Spleen (tissue), 11 donors: ENCODE data around the gene ARID5B. TPM values are rescaled to one million over a fixed set of nuclear protein-coding genes. Genes with fewer than 3 reads are reported as not detected.

Experiments
- DNase-seq: peaks from one replicate; pipeline ENCODE4 v3.0.0-alpha.2; 2020
- H3K27ac ChIP-seq, 8 donors: fragments of 200-600 bp; sonication (generic) in 7 of 8; 1 replicate in 4 of 8; 2 replicates in 4 of 8; pipeline versions ENCODE4 v1.5.0 to v1.8.0; 2016 to 2021; ENCODE audit warnings: inconsistent platforms in 4 of 8, mild to moderate bottlenecking in 4 of 8, moderate library complexity in 1 of 8
- H3K27me3 ChIP-seq, 7 donors: fragments of 200-600 bp; sonication (generic) in 6 of 7; replicated peaks in 1 of 7; 1 replicate in 4 of 7; 2 replicates in 3 of 7; pipeline versions ENCODE4 v1.5.0 to v1.8.0; 2016 to 2021; ENCODE audit warnings: inconsistent platforms in 3 of 7, mild to moderate bottlenecking in 1 of 7
- H3K36me3 ChIP-seq, 6 donors: fragments of 200-600 bp; sonication (generic) in 5 of 6; 1 replicate in 4 of 6; 2 replicates in 2 of 6; pipeline versions ENCODE4 v1.5.0 to v1.8.0; 2016 to 2021; ENCODE audit warnings: inconsistent platforms in 2 of 6
- H3K4me1 ChIP-seq, 6 donors: fragments of 200-600 bp; sonication (generic) in 5 of 6; 1 replicate in 3 of 6; 2 replicates in 3 of 6; pipeline versions ENCODE4 v1.5.0 to v1.8.0; 2016 to 2021; ENCODE audit warnings: inconsistent platforms in 3 of 6
- H3K4me3 ChIP-seq, 8 donors: fragments of 200-600 bp; sonication (generic) in 7 of 8; 1 replicate in 4 of 8; 2 replicates in 4 of 8; pipeline versions ENCODE4 v1.5.0 to v1.8.0; 2016 to 2021; ENCODE audit warnings: inconsistent platforms in 4 of 8, mild to moderate bottlenecking in 4 of 8, moderate library complexity in 2 of 8
- H3K9me3 ChIP-seq, 8 donors: fragments of 200-600 bp; sonication (generic) in 7 of 8; 1 replicate in 4 of 8; 2 replicates in 4 of 8; pipeline versions ENCODE4 v1.5.0 to v1.8.0; 2016 to 2021; ENCODE audit warnings: inconsistent platforms in 4 of 8
- CTCF ChIP-seq, 11 experiments: fragments of 200-600 bp in 7 of 11; fragments of 450-650 bp in 4 of 11; sonication (generic) in 4 of 11; IDR thresholded peaks in 8 of 11; conservative IDR thresholded peaks in 3 of 11; 1 replicate in 7 of 11; 2 replicates in 4 of 11; pipeline versions ENCODE4 v1.4.0 to v1.8.0; 2016 to 2021; ENCODE audit warnings: antibody characterized with exemption in 11 of 11, inconsistent platforms in 4 of 11, mild to moderate bottlenecking in 1 of 11
- POLR2A ChIP-seq, 3 donors: fragments of 450-650 bp; IDR thresholded peaks; one replicate each; pipeline ENCODE4 v1.5.1; 2017; ENCODE audit warnings: antibody characterized with exemption in 3 of 3, mild to moderate bottlenecking in 1 of 3
- POLR2AphosphoS5 ChIP-seq, 3 donors: sonication (generic); formaldehyde crosslinking; IDR thresholded peaks; one replicate each; pipeline ENCODE4 v1.5.1; 2017; ENCODE audit warnings: antibody characterized with exemption in 3 of 3
- WGBS, 5 donors: extraction: QIAGEN DNeasy Blood & Tissue Kit in 3 of 5; methylation state at CpG; one replicate each; pipeline versions ENCODE4 v1.1.5 to v1.1.7; 2013 to 2018; 5-methylcytosine and 5-hydroxymethylcytosine counted together
- intact Hi-C: fragments of 100-400 bp; cut with DNase I; formaldehyde crosslinking; loops from one replicate; pipeline ENCODE4 v1.15.0; 2023; ENCODE audit warnings: low total_unique reads
- polyA plus RNA-seq, 3 donors: library from polyadenylated mRNA; stranded (reverse); fragments of 200-250 nt; gene quantifications; one replicate each; pipeline ENCODE4 v1.2.1, GENCODE V29; 2013
- total RNA-seq, 7 donors: library from RNA; depleted of rRNA in 3 of 7; stranded (reverse); fragments of >200 nt in 3 of 7; fragmentation: NEBNext Ultra II Directional in 4 of 7; extraction: Animal tissue kit (Norgen Biotek cat#: 25700) in 4 of 7; gene quantifications; one replicate each; pipeline versions ENCODE4 v1.1.0 to v1.2.1, GENCODE V29; 2016 to 2021
- donor health status: healthy with polysubstance abuse.
- donor health status: DM: no; HTN: no; CAD: no; lungs with moderate emphysema.
- donor health status: DM: no; HTN: no; CAD: no.
- donor health status: Bipolar disorder and iron deficiency.
- donor health status: healthy.
- donor health status: DM: no; HTN: no; CAD: no.
- donor health status: DM: yes; HTN: yes; CAD: no.

Gene ARID5B
- total and polyA plus RNA-seq, 10 donors, result 5.6 to 70.7 (median 46.2) TPM

DNA sequence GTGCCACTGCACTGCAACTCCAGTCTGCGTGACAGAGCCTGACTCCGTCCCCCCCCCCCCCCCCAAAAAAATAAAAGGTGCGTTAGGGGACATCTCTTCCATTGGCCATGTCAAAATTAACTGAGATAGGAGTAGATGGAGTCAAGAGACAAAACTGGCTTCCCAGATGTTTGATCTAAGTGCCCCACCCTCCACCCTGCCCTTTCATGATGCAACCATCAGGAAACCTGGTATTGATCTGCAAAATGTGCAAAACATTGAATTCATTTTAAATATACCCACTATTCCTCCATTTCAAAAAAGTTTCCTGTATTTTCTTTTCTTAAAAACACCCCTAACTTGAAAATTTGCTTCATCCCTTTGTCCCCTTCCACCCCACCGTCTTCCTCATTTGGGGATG is 17.5 kb downstream of the ARID5B start:
- Histone ChIP-seq H3K27ac (no peak overlapping the region), H3K9me3 (peaks cover 0 to 11% (median 7%) of the 10 kb centered on the region in 8 donors), H3K4me1 (peaks cover 0 to 57% (median 10%) of the 10 kb centered on the region in 6 donors), H3K36me3 (peaks cover 0 to 70% (median 3%) of the 10 kb centered on the region in 6 donors), H3K27me3 (no peaks in the 10 kb centered on the region), H3K4me3 (no peak overlapping the region)
- no peak for DNase-seq
- TF ChIP-seq POLR2AphosphoS5 (IDR thresholded peaks at IDR 0.05), result no peak
- no peak for TF ChIP-seq CTCF (IDR thresholded peaks at IDR 0.05 in 8 of 11, conservative IDR thresholded peaks at IDR 0.05 in 3 of 11)
- no peak for TF ChIP-seq POLR2A (IDR thresholded peaks at IDR 0.05)
- WGBS, 5 donors, result 94 to 99% (median 96%) methylated on average over 4 of the region's 4 CpGs
- intact Hi-C loops, result no loop called here

DNA sequence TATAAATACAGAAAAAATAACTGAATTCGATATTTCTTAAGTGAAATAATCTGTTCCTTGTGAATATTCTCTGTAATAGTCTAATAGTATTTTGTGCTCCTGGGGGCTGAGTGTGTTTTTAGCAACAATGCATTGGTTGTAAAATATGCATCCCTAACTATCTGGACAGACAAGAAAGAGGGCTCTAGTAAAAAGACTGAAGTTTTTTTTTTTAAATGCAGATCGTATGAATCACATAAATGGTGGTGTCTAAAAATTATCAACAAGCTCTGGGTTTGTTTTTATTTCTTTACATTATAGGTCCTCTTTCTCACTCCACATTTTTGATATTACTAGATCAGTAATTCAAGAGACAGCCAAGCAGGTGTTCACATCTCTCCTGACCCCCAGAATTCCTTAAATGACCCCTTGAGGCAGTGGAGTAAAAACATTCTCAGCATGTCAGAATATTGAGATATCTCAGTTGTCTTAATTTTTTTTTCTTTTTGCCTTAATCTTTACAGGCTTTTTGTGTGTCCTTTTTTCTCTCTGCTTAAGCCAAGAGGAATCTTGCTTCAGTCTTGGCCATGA is 18.2 kb downstream of the ARID5B start:
- H3K9me3 ChIP-seq, result peaks cover 0 to 11% (median 7%) of the 10 kb centered on the region in 8 donors
- no peak for TF ChIP-seq POLR2AphosphoS5 (IDR thresholded peaks at IDR 0.05)
- H3K4me3 ChIP-seq, result no peak overlapping the region
- no peak for DNase-seq
- intact Hi-C loops, result no loop called here
- 85 to 95% (median 91%) methylated on average over 2 of the region's 2 CpGs for WGBS, 5 donors
- H3K4me1 ChIP-seq, result peaks cover 0 to 59% (median 10%) of the 10 kb centered on the region in 6 donors
- H3K27me3 ChIP-seq, result no peaks in the 10 kb centered on the region
- no peak overlapping the region for H3K27ac ChIP-seq
- H3K36me3 ChIP-seq, result peaks cover 0 to 69% (median 3%) of the 10 kb centered on the region in 6 donors

DNA sequence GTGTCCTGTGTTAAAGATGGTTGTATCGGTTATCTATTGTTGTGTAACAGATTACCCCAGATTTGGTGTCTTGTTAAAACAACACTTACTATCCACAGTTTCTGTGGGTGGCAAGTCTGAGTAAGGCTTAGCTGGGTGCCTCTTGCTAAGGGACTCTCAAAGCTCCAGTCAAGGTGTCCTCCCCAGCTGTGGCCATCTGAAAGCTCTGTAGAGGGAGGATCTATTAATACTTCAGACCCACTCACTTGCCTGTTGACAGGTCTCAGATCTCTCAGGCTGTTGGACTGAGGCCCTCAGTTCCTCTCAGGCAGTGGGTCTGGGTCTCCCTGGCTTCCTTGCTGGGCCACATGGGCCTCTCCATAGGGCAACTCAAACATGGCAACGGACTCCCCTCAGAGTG is 19.6 kb downstream of the ARID5B start:
- TF ChIP-seq CTCF (IDR thresholded peaks at IDR 0.05 in 8 of 11, conservative IDR thresholded peaks at IDR 0.05 in 3 of 11) (no peak), POLR2AphosphoS5 (IDR thresholded peaks at IDR 0.05) (no peak), POLR2A (IDR thresholded peaks at IDR 0.05) (no peak)

GRCh38 chr10:61923210-61923949 is 21.9 kb downstream of the ARID5B start:
- Histone ChIP-seq H3K27me3 (no peaks in the 10 kb centered on the region), H3K36me3 (peaks cover 0 to 74% (median 0%) of the 10 kb centered on the region in 6 donors), H3K27ac (no peak overlapping the region), H3K4me3 (no peak overlapping the region), H3K4me1 (peaks cover 0 to 49% (median 3%) of the 10 kb centered on the region in 6 donors), H3K9me3 (peaks cover 0 to 2% (median under 1%) of the 10 kb centered on the region in 8 donors)
- 80 to 89% (median 86%) methylated on average over 6 of the region's 6 CpGs for WGBS, 5 donors
- no peak for DNase-seq
- no peak for TF ChIP-seq POLR2AphosphoS5 (IDR thresholded peaks at IDR 0.05)
- intact Hi-C loops, result no loop called here

More for the DNA sequence above, 19.6 kb downstream of the ARID5B start:
- Histone ChIP-seq H3K27me3 (no peaks in the 10 kb centered on the region), H3K4me1 (peaks cover 0 to 56% (median 9%) of the 10 kb centered on the region in 6 donors), H3K4me3 (no peak overlapping the region), H3K27ac (no peak overlapping the region), H3K9me3 (peaks cover 0 to 11% (median 7%) of the 10 kb centered on the region in 8 donors), H3K36me3 (peaks cover 0 to 67% (median 0%) of the 10 kb centered on the region in 6 donors)
- WGBS, 5 donors, result 89 to 99% (median 97%) methylated on average over 2 of the region's 2 CpGs
- intact Hi-C loops, result no loop called here
- no peak for DNase-seq

GRCh38 chr10:61923950-61924274 is 22.4 kb downstream of the ARID5B start:
- Histone ChIP-seq H3K27me3 (no peaks in the 10 kb centered on the region), H3K9me3 (no peaks in the 10 kb centered on the region), H3K36me3 (peaks cover 0 to 73% (median 0%) of the 10 kb centered on the region in 6 donors), H3K4me1 (peaks cover 0 to 49% (median 3%) of the 10 kb centered on the region in 6 donors), H3K4me3 (no peak overlapping the region), H3K27ac (no peak overlapping the region)
- intact Hi-C loops, result no loop called here
- WGBS, 5 donors, result 87 to 100% (median 93%) methylated on average over 2 of the region's 2 CpGs
- TF ChIP-seq POLR2AphosphoS5 (IDR thresholded peaks at IDR 0.05), result no peak
- no peak for TF ChIP-seq CTCF (IDR thresholded peaks at IDR 0.05 in 8 of 11, conservative IDR thresholded peaks at IDR 0.05 in 3 of 11)
- TF ChIP-seq POLR2A (IDR thresholded peaks at IDR 0.05), result no peak
- DNase-seq, result no peak
